ENCODE data around the gene KCNQ1.

Gene KCNQ1

DNA sequence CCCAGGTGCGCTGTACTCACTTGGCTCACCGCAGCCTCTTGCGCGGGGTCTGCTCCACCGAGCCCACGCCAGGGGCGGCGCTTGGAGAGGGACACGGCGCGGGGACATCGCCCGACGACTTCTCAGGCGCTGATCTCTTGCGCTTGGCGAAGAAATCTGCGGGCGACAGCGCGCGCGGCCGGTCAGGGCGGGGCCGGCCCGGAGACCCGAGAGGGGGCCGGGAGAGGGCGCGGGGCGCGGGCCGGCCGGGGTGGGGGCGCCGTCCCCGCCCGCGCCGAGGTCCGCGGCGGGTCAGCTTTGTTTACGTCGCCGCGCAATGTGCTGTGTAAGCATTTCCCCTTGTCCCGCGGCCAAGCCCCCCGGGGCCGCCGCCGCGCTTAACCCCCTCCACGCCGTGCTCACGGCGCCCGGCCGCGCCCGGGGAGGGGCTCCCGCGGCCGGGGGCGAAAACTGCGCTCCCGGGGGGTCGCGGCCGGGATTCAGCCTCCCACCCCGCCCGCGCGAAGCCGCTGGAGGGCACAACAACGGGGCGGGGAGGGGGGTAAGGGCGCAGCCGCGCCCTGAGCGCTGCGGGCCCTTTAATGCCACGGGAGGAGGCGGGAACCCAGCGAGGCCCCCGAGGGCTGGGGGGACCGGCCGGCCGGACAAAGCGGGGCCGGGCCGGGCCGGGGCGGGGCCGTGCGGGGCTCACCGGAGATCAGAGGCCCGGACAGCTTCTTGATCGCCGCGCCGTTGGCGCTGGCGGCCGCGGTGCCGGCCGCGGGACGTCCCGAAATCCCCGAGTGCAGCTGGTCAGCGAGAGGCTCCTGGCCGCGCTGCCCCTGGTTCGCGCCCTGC is 439.4 kb downstream of the KCNQ1 start:
- no peak for DNase-seq

DNA sequence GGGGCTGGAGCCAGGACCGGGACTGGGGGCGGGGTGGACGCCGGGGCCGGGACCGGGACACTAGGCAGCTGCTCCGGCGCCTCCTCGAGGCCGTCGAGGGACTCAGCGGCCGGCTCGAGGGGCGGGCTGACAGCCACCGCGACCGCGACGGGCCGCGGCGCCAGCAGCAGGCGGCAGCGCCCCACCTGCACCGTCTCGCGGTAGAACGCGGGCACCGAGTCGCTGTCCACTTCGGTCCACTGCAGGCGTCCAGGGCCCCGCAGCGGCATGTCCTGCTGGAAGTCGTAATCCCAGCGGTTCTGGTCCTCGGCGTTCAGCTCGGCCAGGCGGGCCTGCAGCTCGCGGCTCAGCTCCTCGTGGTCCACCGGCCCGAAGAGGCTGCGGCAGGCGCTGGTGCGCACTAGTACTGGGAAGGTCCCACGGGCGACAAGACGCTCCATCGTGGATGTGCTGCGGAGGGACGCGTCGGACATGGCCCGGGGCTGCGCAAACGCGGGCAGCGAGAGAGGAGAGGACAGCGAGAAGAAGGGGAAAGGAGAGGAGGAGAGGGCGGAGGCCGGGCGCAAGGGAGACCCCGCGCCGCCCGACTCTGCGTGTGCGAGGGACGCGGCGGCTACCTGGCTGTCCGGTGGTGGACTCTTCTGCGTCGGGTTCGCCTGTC is 440.3 kb downstream of the KCNQ1 start:
- DNase-seq: no peak

DNA sequence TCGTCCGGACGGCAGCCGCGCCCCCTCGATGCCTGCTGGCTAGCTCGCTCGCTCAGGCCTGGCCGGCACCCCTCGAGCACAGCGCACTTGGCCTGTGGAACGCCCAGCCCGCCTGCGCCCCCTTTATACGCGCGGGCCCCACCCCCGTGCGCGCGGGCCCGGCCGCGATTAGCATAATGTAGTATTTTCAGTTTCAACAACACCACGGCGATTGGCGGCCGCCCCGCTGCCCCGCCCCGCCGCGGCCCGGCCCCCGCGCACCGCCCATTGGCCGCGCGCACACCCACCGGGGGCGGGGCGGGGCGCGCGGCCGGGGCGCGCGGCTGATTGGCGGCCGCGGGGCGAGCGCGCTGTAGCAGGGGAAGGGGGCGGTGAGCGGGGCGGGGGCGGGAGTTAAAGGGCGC is 440.9 kb downstream of the KCNQ1 start, which contains the start of gene CDKN1C:
TSS of gene CDKN1C (minus strand) at position 98 of the 404 bp plus-strand sequence. CDS start 319 bp downstream, outside the sequence.
- peak; percentile 82 for DNase-seq

DNA sequence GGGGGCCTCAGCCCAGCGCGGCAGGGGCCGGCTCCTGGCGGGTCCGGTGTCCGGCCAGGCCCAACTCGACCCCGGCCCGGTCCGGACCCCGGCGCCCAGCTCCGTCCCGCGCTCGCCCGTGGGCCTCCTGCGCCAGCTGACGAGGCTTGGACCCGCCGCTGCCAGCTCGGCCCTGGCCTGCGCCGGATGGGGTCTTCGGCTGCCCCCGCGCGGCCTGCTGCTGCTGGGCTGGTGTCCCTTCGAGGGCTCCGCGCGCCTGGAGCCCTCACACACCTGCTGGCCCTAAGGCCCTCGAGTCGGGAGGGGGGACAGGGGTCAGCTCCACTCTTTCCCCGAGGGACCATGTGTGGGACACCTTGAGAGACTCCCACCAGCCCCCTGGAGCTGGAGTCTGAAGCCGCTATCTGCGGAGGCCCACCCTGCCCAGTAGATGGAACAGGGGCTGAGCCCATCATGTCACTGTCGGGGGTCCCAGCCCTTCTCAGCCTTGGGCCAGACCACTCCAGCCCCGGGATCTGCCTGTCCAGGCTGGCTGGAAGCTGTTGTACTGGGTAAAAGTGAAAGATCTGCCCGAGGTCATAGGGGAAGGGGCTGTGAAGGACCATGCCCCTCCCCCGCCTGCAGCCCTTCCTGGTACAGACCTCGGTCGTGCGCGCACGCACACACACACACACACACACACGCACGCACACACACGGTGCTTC is 441.5 kb downstream of the KCNQ1 start:
- DNase-seq: no peak

DNA sequence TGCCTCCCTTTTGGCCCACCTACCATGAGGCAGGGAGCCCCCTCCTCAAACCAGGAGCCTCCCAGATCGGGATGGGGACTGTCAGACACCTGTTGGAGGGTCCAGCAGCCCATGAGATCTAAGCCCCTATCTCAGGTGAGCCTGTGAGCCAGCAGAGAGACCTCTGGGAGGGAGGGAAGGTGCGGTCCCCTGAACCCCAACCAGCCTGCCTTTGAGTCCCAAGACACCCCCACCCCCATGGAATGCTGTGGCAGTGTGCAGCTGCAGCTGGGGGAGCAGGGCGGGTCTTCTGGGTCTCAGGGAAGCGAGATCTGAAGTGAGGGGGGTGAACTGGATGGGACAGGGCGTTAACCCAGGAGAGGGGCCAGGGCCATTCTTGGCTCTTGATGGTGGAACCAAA is 442.1 kb downstream of the KCNQ1 start:
- no peak for DNase-seq

DNA sequence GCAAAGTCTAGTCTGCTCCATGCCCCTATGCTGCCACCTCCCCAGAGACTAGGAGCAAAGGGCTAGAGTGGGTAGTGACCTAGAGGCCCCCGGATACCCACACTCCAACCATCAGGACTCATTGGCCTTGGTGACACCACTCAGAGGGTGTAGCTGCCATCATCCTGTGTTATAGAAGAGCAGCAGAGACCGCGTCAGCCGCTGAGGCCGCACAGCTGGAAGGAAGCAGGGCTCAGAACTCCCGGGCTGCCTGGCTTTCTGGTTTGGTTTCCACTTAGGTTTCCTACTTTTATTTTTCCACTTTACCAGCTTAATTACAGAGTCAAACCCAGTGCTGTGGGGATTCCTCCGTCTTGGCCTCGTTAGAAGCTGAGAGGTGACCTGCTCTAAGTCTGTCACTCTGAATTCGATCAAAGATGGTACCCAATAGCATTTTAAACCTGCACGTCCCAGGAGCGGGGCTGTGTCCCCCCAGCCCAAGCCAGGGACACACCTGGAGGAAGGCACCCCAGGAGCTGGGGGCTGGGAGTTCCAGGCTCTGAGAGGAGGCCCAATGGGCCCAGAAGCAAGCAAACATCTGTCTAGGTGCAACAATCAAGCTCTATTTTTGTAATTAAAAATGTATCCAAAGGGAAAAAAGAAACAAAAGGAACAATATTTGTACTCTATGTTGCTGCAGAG is 442.8 kb downstream of the KCNQ1 start:
- DNase-seq: no peak

DNA sequence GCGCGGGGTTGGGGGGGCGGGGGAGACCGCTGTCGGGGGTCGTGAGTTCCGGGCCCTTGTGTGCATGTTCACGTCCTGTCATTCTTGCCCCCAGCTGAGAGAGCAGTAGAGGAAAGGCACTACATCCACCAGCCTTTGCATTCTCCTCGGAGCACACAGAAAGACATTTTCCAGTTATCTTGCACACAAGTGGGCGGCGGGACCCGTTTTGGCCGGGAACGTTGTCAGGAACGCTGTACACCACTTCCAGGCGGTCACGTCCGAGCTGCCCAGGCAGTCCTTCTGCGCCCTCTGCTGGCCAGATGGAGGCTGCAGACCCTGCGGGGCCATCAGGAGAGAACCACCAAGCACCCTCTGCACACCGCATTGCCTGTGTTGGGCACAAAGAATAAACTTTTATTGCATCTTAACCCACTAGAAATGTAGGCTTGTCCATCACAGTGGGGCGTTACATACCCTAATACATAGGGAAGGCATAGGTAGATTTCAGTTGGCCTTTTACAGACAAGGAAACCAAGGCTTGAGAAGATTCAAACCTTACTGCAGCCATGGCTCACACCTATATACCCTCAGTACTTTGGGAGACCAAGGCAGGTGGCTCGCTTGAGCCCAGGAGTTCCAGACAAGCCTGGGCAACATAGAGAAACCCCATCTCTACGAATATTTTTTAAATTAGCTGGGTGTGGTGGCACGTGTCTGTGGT is 443.6 kb downstream of the KCNQ1 start:
- DNase-seq: peak; percentile 76

DNA sequence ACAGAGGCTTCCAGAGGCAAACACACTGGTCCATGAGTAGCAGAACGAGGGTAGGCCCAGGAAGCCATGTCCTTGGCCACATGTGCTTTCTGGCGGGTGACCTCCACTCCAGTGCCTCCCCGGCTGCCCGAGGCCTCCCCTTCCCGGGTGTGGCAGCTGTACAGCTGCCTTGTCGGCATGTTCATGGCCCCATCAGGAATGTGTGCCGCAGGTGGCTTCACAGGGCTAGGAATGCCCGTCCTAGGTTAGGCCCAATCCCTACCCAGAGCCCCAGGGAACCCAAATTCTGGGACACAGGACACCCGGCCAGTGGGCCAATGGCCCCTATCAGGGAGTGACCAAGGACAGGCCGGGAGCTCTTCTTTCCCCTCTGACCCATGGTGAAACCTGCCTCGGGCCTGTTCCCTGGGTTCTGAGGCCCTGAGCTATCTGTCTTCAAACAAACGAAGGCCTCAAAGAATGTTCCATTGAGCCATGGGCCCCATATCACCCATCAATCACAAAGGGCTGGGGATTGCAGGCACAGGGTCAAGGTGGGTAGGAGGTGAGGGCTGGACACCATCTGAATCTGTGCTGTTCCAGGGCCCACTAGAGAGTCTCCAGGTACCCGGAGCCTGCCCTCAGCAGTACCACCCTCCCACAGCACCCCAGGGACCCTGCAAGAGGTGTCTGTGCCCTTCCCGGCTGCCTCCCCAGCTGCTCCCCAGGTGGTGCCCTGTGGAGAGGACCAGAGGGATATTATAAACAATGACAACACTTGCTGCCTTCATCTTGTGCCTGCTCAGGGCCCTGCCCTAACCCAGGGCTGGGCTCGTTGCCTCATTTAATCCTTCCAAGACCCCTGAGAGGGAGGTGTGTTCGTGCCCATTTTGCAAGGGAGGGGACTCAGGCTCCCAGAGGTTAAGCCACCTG is 444.8 kb downstream of the KCNQ1 start:
- no peak for DNase-seq

DNA sequence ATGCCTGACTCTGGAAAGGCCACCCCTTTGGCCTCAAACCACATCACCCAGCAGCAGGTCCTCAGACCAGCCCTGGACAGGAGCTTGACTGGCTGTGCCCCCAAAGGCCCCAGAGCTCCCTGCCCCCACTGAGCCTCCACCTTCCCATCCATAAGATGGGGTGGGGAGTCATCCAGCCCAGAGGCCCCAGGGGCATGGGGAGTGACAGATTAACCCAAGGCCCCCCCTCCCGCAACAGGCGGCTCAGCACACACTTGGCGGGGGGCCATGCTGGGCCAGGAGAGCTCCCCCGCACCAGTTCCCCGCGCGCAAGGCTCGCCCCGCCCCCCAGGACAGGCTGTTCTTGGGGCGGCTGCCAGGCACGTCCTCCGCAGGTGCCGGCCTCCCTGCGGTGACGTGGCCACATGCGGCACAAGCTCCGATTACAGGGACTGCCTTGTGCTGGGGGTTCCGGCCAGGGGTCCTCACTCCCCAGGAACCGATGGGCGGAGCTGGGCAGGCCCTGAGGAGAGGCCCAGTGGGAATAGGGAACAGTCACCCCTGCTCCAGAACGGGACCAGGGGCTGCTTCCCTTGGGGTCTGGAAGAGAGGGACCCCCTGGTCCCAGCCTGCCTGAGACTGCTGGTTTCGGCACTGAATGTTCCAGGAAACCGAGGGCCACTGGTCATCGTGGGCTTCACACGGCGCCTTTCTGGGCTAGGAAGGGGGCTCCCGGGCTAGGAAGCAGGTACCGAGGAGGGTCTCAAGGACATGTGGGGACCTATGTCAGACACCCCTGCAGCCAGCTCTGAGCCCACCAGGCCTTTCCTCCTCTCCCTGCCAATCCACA is 445.9 kb downstream of the KCNQ1 start:
- DNase-seq: no peak

DNA sequence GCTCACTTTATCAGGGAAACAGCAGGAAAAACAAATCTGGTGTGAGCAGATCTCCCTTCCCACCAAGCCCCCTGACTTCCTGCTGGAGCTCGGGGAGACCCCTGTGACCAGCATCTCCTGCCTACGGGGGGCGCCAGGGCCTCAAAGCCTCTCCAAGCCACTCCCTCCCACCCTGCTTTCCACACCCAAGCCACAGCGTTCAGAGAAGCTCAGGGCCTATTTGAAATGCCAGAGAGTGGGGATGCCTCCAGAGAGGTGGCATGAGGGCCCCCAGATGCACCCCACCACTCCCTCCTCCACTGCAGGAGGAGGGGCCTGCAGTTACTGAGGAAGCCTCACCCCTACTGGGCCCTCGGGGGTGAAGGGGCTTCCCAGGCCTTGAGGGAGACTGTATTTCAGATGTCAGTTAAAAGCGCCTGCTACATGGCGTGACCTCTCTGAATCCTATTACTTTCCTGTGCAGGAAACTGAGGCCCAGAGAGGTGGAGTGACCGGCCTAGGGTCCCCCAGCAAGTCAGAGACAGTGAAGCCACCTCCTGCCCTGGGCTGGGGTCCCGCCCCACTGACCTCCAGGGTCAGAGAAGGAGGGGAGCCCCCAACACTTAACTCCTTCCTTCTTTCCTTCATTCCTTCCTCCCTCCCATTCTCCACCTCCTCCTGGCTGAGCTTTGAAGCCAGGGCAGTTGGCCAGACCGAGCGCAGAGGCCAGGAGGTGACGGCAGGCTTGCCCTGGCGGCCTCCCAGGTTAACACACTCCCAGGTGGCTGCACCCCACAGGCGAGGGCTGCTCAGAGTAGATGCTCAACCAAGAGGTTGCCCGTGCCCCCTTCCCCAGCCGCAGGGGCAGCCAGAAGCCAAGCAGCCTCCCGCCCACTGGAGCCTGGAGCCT is 446.8 kb downstream of the KCNQ1 start:
- DNase-seq: no peak

DNA sequence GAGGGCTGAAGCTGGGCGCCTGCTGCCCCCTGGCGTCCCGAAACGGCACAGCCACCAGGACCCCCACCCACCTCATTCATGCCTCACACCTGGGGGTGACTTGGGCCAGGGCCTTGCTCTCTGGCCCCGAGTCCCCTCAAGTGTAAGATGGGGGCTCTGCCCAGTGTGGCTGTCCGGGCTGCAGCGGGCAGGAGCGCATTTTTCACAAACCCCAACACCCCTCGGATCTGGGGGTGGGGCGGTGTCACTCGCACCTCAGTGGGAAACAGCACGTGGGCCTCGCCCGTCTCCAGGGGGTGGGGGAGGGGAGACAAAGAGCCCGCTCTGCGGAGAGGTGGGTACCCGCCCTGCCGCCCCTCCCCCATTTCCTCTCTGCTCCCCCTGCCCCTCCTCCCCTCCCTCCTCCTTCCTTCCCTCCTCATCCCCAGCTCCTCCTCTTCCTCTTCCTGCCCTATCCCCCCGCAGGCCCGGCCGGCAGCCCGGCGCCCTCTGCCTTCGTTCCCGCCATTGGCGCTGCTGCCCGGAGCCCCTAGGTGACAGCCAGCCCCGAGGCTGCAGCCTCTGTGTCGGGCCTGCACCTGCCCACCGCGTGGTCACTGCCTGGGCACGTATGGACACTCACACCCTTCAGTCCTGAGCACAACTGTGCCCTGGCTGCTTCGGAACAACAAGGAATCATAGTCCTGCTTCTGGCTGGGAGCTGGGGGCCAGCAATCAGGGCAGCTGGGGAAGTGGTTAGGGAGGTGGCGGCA is 447.6 kb downstream of the KCNQ1 start:
- DNase-seq: peak; percentile 37

DNA sequence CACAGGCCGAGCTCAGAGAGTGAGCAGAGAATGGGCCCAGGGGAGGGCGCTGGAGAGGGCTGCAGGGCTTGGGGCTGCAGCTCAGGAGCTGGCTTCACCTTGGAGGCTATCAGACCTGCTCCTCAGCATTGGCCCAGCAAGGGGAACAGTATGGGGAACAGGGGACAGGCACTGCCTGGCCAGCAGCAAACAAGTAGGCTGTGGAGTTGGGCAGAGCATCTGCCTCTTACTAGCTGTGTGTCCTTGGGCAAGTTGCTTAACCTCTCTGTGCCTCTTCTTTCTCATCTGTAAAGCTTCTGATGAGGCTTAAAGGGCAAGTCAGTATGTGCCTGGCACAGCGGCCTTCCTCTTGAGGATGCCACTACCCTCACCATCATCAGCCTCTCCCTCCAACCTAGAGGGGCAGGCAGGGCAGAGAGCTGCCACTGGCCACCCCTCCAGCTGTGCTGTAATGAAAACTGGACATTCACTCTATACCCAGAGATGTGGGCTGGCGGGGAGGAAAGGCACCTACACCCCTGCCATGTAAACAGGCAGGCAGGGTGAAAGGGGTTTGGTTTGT is 448.2 kb downstream of the KCNQ1 start:
- no peak for DNase-seq

DNA sequence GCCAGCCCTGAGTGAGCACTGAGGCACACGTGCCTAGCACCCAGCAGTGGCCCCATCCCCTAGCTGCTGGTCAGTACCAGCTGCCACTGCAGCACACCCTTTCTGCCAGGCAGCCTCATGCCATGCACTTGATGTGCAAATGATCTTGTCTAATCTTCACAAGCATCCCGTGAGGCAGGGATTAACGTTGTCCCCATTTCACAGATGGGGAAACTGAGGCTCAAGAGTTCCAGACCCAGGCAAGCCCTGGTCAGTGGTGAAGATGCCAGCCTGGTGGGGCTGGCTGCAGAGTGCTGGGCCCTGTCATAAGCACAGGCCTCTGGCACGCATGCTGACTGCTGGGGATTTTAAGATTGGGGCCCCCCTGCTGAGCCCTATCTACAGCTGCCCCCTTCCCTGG is 449.1 kb downstream of the KCNQ1 start:
- DNase-seq: no peak

DNA sequence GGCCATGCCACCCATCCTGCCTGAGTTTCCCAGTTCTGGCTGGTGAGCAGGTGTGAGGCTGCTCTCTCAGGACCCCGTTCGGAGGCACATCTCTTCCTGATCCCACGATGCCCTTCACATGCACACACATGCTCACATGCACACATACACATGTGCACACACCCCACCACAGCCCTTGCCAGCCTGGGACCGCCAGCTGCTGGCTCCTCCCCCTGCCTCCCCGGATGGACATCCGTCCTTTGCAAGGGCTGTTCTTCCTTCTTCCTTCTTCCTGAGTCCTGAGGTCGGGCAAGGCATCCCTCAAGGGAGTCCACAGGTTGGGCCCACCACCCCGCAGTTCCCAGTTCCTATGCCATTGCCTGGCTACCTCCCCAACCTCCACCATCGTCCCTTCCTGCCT is 451.2 kb downstream of the KCNQ1 start:
- no peak for DNase-seq

DNA sequence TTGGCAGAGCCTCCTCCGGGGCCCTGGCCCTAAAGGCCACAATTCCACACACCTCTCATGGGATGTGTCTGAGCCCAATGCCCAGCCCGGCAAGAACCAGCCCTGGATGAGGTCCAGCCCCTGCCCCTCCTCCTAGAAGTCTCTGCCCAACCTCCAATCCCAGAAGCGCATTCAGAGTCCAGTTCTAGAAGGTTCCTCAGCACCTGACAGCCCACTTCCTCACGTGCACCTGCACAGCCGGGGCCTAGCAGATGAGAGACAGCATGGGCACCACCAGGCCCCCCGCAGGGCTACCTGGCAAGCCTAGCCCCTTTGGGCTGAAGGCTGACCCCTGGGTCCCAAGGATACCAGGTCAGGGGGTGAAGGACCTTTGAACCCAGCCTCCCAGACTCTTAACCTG is 452.2 kb downstream of the KCNQ1 start:
- DNase-seq: no peak

DNA sequence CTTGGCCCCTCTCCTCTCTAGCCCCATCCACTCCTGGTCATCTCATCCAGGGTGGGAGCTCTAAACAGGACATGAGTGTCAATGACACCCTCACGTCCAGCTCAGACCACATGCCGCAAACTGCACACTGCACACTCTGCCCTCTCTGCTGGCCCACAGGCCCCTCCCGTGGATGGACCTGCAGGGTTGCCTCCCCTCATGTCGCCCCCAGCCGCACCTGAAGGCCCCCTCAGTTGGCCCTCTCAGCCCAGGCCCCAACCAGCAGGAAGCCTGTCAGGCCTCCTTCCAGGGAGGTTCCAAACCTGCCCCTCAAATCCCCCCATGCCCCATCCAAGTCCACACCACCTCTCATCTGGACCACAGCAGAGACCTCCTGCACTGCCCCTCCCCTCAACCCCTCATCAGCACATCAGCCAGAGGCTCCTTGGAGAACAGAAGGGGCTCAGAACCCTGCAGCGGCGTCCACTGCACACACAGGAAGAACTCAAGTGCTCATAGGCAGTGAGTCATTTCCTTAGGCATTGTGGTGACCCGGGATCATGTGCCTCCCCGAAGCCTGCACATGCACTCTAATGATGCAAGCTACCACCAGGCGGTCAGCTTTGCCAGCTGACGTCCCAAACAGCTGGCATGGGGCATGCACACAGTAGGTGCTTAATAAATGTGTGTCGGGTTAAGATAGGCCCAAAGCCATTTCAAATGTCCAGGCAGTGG is 453.7 kb downstream of the KCNQ1 start:
- DNase-seq: no peak

Measured in effector CD8-positive, alpha-beta T cell (primary cell).